C4-2B (cell line): Measurements from ENCODE around the gene PSMG1.
A peak's percentile ranks its signal among the peaks of the same experiment; 100 is the strongest.
"Not testable (repeated sequence)": the region's sequence is repeated elsewhere in the genome, so short reads cannot be mapped to it uniquely, and the experiment has no call there.

Source experiments
- H3K27ac ChIP-seq: fragments of 450-650 bp; 2 replicates; pipeline ENCODE4 v1.5.1; 2017
- CTCF ChIP-seq: fragments of 450-650 bp; conservative IDR thresholded peaks from 2 replicates; pipeline ENCODE4 v1.5.1; 2017; ENCODE audit warnings: mild to moderate bottlenecking
- ZFX ChIP-seq: fragments of 450-650 bp; IDR thresholded peaks from 2 replicates; pipeline ENCODE4 v1.6.1; 2017

Gene PSMG1

GRCh38 chr21:39183272-39184049 lies at the start of gene PSMG1:
Gene PSMG1, minus strand, starts transcription at chr21:39183451. Its CDS starts 66 bp downstream, at chr21:39183385.
- H3K27ac ChIP-seq, result peak within 1 kb of the TSS; percentile 88
- TF ChIP-seq ZFX (peak; percentile 21; the same call in 1 of the 2 replicates), CTCF (no peak)

GRCh38 chr21:39232861-39233291 lies 49.6 kb upstream of the PSMG1 start:
- no peak for TF ChIP-seq CTCF
- H3K27ac ChIP-seq, result no peak overlapping the region

- no peak for TF ChIP-seq ZFX
- no peak for TF ChIP-seq CTCF
- no peak overlapping the region for H3K27ac ChIP-seq
Measured at GRCh38 chr21:39224930-39225329, 41.7 kb upstream of the PSMG1 start.

GRCh38 chr21:39221997-39222486 lies 38.8 kb upstream of the PSMG1 start:
- no peak overlapping the region for H3K27ac ChIP-seq
- no peak for TF ChIP-seq CTCF
- TF ChIP-seq ZFX, result no peak

- no peak overlapping the region for H3K27ac ChIP-seq
- TF ChIP-seq ZFX, result no peak
Measured at GRCh38 chr21:39221282-39221996, 38.2 kb upstream of the PSMG1 start.

- H3K27ac ChIP-seq, result not testable (repeated sequence)
Measured at GRCh38 chr21:39220875-39221274, 37.6 kb upstream of the PSMG1 start.

- no peak overlapping the region for H3K27ac ChIP-seq
- TF ChIP-seq CTCF (no peak), ZFX (no peak)
Measured at GRCh38 chr21:39220150-39220549, 36.9 kb upstream of the PSMG1 start.

- no peak overlapping the region for H3K27ac ChIP-seq
- no peak for TF ChIP-seq CTCF
- no peak for TF ChIP-seq ZFX
Measured at GRCh38 chr21:39218082-39218409, 34.8 kb upstream of the PSMG1 start.
